HS-27A (cell line): ENCODE data around the gene TCEAL7.
"Not testable (repeated sequence)": the region's sequence is repeated elsewhere in the genome, so short reads cannot be mapped to it uniquely, and the experiment has no call there.

Experiments
- DNase-seq: peaks from one replicate; pipeline ENCODE4 v3.0.0-alpha.2; 2012; ENCODE audit warnings: low read depth, missing footprints

TCEAL7 gene, protein sequence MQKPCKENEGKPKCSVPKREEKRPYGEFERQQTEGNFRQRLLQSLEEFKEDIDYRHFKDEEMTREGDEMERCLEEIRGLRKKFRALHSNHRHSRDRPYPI

DNA sequence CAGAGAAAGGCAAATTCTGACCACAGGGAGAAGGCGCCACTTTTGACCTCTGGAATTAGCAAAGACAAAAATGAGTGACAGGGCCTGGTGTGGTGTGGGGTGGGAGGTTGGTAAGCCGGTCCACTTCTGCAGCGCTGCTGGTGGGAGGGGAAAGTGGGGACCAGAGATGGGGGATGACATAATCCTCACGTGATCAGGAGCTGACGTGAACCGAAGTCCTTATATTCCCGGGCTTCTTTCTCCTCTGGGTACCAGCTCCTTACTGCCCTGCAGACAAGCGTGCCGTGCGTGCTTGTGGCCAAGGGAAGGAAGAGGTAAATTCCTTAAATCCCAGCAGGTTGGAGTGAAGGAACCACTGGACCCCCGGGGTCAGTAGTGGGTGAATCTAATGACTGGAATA lies at the start of gene TCEAL7:
Gene TCEAL7 (plus strand): TSS at position 249 of the 400 bp plus-strand sequence. CDS start 1,165 bp downstream, outside the sequence.
- no peak for DNase-seq

- DNase-seq: no peak
These were observed 36.9 kb upstream of the TCEAL7 start for GRCh38 chrX:103293118-103293517.

GRCh38 chrX:103304705-103305104 lies 25.3 kb upstream of the TCEAL7 start:
- DNase-seq: no peak

- DNase-seq: not testable (repeated sequence)
These were observed 24.4 kb upstream of the TCEAL7 start for GRCh38 chrX:103305666-103306065.

- DNase-seq: no peak
These were observed 20.0 kb upstream of the TCEAL7 start for GRCh38 chrX:103309860-103310554.

DNA sequence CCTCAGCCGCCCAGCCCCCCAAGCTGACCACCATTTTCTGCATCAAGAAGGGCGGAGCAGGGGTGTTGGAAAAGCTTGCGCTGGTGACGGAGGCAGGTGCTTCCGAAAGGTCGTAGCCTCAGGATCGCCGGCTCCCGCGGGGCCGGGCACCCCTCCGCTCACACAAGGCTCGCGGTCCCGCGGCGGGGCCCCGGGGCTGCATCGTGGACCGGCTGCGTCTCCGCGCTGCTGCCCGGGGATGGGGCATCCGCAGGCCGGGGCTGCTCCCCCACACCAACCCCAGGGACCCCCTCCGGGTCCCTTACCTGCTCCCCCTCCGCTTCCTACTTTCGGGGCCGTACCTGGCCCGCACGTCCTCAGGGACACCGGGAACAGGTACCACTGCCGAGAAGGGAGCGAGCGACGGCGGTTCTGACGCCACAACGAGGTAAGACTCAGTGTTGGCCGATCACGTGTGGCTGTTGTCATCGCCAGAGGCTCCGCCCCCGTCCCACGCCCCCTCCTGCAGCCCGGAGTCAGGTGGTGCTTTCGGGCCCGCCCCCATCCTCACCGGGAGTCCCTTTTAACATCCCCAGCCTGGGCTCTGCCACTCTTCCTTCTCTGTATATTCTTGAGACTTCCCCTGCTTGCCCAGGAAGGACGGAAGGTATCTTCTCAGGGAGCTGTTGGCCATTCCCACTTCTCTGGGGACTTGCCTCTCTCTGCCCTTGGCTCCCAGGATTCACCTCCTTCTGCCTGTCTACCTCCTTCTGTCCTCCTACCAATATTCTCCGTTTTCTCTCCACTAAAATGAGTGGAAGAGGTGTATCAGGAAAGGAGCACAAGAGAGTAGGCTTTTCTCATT lies 19.3 kb upstream of the TCEAL7 start, which contains the start of gene BEX2:
Gene BEX2 (minus strand): TSS at position 436 of the 844 bp plus-strand sequence. CDS start 1,014 bp downstream, outside the sequence.
- no peak for DNase-seq

DNA sequence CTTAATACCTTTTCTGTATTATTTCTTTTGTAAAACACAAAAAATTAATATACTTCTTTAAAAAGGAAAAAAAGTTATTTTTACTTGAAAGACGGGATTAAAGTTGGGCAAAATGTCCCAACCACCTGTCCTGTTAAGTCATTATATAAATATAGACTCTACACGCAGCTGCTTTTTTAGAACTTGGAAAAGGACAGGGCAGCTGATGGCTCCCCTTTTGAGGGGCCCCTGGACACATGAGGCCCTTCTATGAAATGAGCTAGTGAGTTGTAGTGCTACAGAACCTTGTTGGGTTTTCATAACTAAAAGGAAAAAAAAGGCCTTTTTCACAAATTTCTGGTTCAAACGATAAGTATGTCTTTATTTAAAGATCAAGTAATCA lies 18.6 kb upstream of the TCEAL7 start:
- DNase-seq: no peak

DNA sequence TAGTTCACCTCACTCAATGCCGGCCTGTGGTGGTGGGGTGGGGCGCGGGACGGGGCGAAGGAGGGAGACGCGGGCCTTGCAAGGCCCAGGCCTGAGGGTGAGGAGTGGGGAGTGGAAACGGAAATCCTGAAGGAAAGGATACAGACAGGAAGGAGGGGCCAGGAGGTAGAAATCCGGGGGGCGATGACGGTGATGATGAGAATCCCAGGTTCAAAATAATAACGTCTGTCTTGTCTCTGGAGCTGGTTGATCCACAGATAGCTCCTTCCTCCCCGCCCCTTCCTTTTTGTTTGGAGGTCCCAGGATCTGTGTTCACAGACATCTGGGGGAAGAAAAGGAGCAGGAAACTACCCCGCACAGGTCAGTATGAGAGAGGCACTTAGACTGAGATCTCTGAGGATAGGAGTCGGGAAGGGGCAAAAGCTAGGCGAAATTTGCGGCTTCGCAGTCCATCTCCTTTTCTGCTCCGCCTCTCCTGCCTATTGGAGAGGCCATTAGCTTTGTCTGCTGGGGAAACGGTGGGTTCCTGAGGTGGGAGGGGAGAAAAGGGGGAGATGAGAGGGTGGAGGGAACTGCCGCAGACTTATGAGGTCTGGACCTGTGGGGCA lies 746 bp downstream of the TCEAL7 start:
- DNase-seq: no peak

GRCh38 chrX:103338663-103339062 lies 8.6 kb downstream of the TCEAL7 start:
- no peak for DNase-seq

DNA sequence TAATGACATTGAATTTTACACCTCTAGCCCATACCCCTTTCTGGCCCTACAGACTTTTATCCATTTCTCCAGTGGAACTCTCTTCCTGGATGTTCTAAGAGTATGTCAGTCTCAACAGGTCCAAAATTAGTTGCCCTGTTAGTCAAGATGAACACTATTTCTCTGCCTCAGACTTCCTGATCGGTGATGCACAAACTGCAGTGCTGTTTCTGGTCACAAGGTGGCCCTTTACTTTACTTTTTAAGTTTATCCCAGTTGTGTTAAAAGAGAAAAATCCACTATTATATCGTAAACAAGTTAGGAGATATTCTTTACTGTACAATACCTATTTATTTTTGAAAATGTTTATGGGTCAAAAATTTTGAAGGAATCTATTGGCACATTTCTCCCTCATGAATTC lies 13.1 kb downstream of the TCEAL7 start:
- no peak for DNase-seq

- no peak for DNase-seq
These were observed 14.6 kb downstream of the TCEAL7 start for GRCh38 chrX:103344606-103345005.

- no peak for DNase-seq
These were observed 17.8 kb downstream of the TCEAL7 start for GRCh38 chrX:103347682-103348397.

GRCh38 chrX:103356130-103356798 lies 26.2 kb downstream of the TCEAL7 start, which contains the start of gene TCEAL9:
TSS of gene TCEAL9 (plus strand) at chrX:103356506. CDS start at chrX:103357685, 1,179 bp downstream.
- DNase-seq: no peak

DNA sequence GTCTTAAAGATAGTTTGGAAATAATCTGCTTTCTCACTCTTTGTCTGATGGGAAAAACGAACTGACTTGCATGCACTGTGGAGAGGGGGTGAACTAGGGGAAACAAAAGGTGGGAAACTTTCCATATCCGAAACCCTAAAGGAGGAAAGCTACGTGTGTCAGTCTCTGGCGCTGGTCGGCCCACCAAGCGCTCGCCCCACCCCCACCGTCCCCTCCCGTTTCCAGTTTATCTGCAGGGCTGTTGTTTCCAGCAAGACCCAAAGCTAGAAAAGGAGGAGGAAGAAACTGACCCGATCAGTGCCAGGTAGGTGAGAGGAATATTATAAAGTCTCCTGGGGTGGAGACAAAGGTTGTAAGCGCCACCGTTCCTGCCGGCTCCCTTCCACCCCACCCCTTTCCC lies 26.8 kb downstream of the TCEAL7 start:
- no peak for DNase-seq

DNA sequence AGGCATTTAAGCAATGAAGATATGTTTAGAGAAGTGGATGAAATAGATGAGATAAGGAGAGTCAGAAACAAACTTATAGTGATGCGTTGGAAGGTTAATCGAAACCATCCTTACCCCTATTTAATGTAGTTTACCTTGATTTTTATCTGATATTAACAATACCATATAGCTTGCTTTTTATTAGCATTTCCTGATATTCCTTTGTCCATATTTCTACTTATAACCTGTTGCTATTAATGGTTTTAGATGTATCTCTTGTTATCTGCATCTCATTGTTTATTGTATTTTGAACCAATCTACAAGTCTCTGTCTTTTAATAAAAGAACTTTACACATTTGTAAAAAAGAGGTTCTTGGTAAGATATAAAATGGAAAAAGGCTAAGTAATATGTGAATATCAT lies 27.8 kb downstream of the TCEAL7 start:
- no peak for DNase-seq

DNA sequence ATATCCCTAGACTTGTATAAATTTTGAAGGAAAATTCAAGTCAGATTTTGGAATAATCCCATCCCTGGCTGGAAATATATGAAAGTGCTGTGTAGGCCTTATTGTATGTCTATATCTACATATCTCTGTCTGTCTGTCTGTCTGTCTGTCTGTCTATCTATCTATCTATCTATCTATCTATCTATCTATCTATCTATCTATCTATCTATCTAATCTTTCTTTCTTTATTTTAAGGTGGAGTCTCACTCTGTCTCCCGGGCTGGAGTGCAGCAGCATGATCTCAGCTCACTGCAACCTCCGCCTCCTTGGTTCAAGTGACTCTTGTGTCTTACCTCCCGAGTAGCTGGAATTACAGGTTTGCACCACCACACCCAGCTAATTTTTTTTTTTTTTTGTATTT lies 29.6 kb downstream of the TCEAL7 start:
- DNase-seq: not testable (repeated sequence)

- no peak for DNase-seq
These were observed 30.1 kb downstream of the TCEAL7 start for GRCh38 chrX:103360092-103360491.

DNA sequence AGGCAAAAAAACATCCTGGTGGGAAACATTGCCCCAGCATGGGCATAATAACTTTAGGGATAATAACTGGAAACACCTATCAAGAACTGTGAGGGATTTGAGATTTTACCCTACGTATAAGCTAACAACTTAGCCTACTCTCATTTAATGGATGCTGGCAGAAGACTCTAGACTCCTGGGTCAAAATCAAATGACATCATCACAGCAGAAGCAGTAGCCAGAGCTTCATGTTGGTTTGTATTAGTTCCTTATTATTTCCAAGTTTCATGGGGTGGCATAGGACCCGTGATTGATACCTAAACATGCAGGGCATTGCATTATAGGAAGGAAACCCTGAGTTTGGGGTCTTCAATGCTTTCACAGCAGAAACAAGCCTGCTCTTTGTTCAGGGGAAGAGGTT lies 30.9 kb downstream of the TCEAL7 start:
- DNase-seq: no peak

- DNase-seq: no peak
These were observed 31.8 kb downstream of the TCEAL7 start for GRCh38 chrX:103361798-103362197.

GRCh38 chrX:103362474-103362873 lies 32.4 kb downstream of the TCEAL7 start:
- DNase-seq: no peak

DNA sequence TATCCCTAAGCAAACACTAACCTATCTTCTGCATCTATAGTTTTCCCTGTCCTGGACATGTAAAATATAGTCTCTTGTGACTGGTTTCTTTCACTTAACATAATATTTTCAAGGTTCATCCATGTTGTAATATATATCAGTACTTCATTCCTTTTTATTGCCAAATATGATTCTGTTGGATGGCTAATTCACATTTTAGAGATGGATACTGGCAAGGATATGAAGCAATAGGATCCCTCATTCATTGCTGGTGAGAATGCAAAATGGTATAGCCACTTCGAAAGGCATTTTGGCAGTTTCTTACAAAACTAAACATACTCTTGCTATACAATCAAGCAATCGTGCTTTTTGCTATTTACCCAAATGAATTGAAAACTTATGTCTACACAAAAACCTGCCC lies 33.0 kb downstream of the TCEAL7 start:
- no peak for DNase-seq
